Kidney (tissue), 14 donors: ENCODE measurements around the gene MYO10. TPM values are rescaled to one million over a fixed set of nuclear protein-coding genes. Genes with fewer than 3 reads are reported as not detected.

Experiments used
- DNase-seq, 5 donors: peaks; one replicate each; pipeline ENCODE4 v3.0.0-alpha.2; 2013 to 2020
- FAIRE-seq: peaks from 2 replicates; lab custom pipeline; 2012; peaks lifted over from hg19 to GRCh38; lab: Jason Lieb, UNC
- H3K27ac ChIP-seq, 2 donors: one replicate each; pipeline ENCODE4 v1.7.0; 2013; ENCODE audit warnings: low read depth in 2 of 2, low read length in 2 of 2, inconsistent platforms in 1 of 2
- H3K27me3 ChIP-seq: one replicate; pipeline ENCODE4 v1.7.1; 2013; ENCODE audit warnings: low read length, inconsistent platforms; ENCODE audit not compliant: control insufficient read depth, insufficient read depth
- H3K36me3 ChIP-seq, 3 donors: one replicate each; pipeline versions ENCODE4 v1.7.0 to v1.7.1; 2013; ENCODE audit warnings: low read length in 3 of 3, control low read depth in 1 of 3, inconsistent platforms in 1 of 3; ENCODE audit not compliant: insufficient read depth in 3 of 3, control insufficient read depth in 2 of 3
- H3K4me1 ChIP-seq, 3 donors: one replicate each; pipeline versions ENCODE4 v1.7.0 to v1.7.1; 2013; ENCODE audit warnings: low read length in 3 of 3, inconsistent platforms in 1 of 3, low read depth in 1 of 3; ENCODE audit not compliant: control insufficient read depth in 2 of 3, insufficient read depth in 2 of 3
- H3K4me3 ChIP-seq, 3 donors: one replicate each; pipeline versions ENCODE4 v1.7.0 to v1.8.1; 2013; ENCODE audit warnings: low read length in 3 of 3, control low read depth in 1 of 3, inconsistent platforms in 1 of 3
- H3K9ac ChIP-seq, 3 donors: one replicate each; pipeline versions ENCODE4 v1.7.0 to v1.7.1; 2013; ENCODE audit warnings: low read length in 3 of 3, control low read depth in 1 of 3, inconsistent platforms in 1 of 3
- H3K9me3 ChIP-seq, 3 donors: one replicate each; pipeline versions ENCODE4 v1.7.0 to v1.7.1; 2013; ENCODE audit warnings: low read length in 3 of 3, control low read depth in 1 of 3, inconsistent platforms in 1 of 3; ENCODE audit not compliant: control insufficient read depth in 2 of 3, insufficient read depth in 1 of 3
- intact Hi-C: fragments of 100-400 bp; cut with DNase I; formaldehyde crosslinking; loops from one replicate; pipeline ENCODE4 v1.11.1; 2022
- polyA plus RNA-seq: library from polyadenylated mRNA; stranded (reverse); fragments of 350-450 nt; fragmentation: Illumina TruSeq; extraction: RNeasy Lipid Tissue Mini Kit (QIAGEN cat#74804); gene quantifications from one replicate; pipeline ENCODE4 v1.2.3, GENCODE V29; 2014; ENCODE audit warnings: low read depth, low replicate concordance; ENCODE audit not compliant: insufficient read depth
- total RNA-seq: library from RNA; stranded (reverse); fragmentation: NEBNext Ultra II Directional; extraction: Animal tissue kit (Norgen Biotek cat#: 25700); gene quantifications from one replicate; pipeline ENCODE4 v1.2.1, GENCODE V29; 2021
- TF ChIP-seq, protein P1 (sequence below): IDR thresholded peaks from 3 replicates; pipeline ENCODE4 v1.5.1; 2012; ENCODE audit warnings: mild to moderate bottlenecking, moderate library complexity, borderline replicate concordance; ENCODE audit not compliant: insufficient read depth; ENCODE audit errors: extremely low read depth
- donor health status: control.
- donor health status: control.
- donor health status: control.
- donor health status: control.
- donor health status: control.
- donor health status: DM: yes; HTN: yes; CAD: no.
- donor health status: Normal renal cell carcinoma (clear cell type).

MYO10 gene
- total and polyA plus RNA-seq, 2 donors from 2014 or later: 7.6 to 52.4 TPM

DNA sequence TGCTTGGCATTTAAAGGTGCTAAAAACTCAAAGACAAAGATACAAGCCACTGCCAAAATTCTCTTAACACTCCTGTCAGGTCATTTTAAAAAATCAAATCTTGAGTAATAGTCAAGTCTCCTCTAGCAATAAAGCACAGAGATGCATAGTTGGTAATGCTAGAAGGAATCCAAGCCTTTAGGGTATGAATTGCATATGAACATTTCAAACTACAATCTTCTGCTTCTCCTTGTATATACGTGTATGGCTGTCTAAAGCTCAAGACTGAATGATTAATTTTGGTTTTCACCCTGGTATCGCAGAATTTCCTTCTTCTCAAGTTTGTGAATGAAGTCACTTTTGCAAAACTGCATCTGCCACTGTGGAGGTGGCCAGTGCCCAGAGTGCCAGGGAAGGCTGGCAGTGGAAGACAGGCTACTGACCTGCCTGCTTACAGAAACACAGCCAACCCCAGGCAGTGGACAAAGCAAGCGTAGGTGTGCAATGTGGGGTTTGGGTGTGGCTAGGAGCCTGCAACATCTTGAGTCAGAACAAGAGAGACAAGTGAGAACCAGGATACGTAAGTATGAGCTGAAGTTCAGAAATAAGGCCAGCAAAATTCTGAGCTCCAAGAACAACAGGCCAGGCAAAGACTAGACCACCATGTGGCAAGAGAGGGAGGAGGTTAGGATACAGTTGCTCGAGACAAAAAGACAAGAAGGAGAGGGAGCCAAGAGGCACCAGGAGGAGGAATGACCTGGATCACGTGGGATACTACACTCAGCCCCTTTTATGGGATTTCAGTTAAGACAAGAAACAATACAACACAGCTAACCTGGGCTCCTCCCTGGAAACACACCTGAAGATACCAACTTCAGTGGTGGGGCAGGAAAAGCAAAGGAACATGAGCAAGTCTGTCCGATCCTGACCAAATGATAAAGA is 22.6 kb downstream of the MYO10 start:
- Histone ChIP-seq H3K9ac (peak overlapping the region in 1 of 3 donors; percentile 41), H3K27ac (no peak overlapping the region), H3K36me3 (no peaks in the 10 kb centered on the region), H3K4me1 (peaks cover 0 to 14% (median 8%) of the 10 kb centered on the region in 3 donors), H3K27me3 (no peaks in the 10 kb centered on the region), H3K9me3 (no peaks in the 10 kb centered on the region), H3K4me3 (no peak overlapping the region)
- intact Hi-C loops: no loop called here
- DNase-seq (peak in 1 of 5 donors; percentile 48), FAIRE-seq (no peak)
- TF ChIP-seq, protein P1, sequence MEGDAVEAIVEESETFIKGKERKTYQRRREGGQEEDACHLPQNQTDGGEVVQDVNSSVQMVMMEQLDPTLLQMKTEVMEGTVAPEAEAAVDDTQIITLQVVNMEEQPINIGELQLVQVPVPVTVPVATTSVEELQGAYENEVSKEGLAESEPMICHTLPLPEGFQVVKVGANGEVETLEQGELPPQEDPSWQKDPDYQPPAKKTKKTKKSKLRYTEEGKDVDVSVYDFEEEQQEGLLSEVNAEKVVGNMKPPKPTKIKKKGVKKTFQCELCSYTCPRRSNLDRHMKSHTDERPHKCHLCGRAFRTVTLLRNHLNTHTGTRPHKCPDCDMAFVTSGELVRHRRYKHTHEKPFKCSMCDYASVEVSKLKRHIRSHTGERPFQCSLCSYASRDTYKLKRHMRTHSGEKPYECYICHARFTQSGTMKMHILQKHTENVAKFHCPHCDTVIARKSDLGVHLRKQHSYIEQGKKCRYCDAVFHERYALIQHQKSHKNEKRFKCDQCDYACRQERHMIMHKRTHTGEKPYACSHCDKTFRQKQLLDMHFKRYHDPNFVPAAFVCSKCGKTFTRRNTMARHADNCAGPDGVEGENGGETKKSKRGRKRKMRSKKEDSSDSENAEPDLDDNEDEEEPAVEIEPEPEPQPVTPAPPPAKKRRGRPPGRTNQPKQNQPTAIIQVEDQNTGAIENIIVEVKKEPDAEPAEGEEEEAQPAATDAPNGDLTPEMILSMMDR: no peak

DNA sequence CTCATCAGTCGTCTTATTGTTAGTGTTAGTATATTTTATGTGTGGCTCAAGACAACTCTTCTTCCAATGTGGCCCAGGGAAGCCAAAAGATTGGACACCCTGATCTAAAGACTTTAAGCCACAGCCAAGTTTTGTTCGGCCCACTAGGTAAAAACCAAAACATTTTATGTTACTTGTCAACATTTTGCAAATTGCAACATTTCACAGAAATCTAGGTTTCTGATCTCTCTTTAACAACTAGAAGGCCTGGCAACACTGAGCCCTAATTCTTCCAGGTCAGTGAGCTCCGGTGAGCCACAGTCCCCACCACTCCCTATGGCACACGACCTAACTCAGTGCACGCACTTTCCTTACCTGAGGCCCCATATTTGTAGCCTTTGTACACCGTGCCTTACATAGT is 24.0 kb downstream of the MYO10 start:
- intact Hi-C loops: no loop called here
- TF ChIP-seq, protein P1: no peak
- no peak overlapping the region for H3K4me3 ChIP-seq
- no peaks in the 10 kb centered on the region for H3K36me3 ChIP-seq
- no peaks in the 10 kb centered on the region for H3K9me3 ChIP-seq
- DNase-seq (no peak), FAIRE-seq (no peak)
- no peak overlapping the region for H3K9ac ChIP-seq
- H3K27me3 ChIP-seq: no peaks in the 10 kb centered on the region
- H3K27ac ChIP-seq: no peak overlapping the region
- peaks cover 0 to 14% (median 8%) of the 10 kb centered on the region in 3 donors for H3K4me1 ChIP-seq

DNA sequence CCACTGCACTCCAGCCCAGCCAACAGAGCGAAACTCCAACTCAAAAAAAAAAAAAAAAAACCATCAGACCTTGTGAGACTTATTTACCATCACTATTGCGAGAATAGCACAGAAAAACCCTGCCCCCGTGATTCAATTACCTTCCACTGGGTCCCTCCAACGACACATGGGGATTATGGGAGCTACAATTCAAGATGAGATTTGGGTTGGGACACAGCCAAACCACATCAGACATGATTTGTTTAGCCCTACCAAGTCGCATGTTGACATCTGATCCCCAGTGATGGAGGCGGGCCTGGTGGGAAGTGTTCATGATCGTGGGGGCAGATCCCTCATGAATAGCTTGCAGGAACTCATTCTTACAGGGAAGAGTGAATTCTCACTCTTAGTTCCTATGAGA is 26.6 kb downstream of the MYO10 start:
- intact Hi-C loops: no loop called here
- Histone ChIP-seq H3K36me3 (no peaks in the 10 kb centered on the region), H3K9me3 (no peaks in the 10 kb centered on the region), H3K9ac (no peak overlapping the region), H3K4me3 (no peak overlapping the region), H3K4me1 (peaks cover 0 to 24% (median 12%) of the 10 kb centered on the region in 3 donors), H3K27ac (no peak overlapping the region), H3K27me3 (no peaks in the 10 kb centered on the region)
- TF ChIP-seq, protein P1: no peak
- peak in 1 of 5 donors; percentile 31 for DNase-seq
- no peak for FAIRE-seq
